ENCODE results near the gene COASY. TPM values are rescaled to one million over a fixed set of nuclear protein-coding genes. Genes with fewer than 3 reads are reported as not detected.

Gene COASY
- total RNA-seq, 1 experiment from 2014 or later: 131 TPM

- TF ChIP-seq AFF4 (CRISPR knock-in tag; IDR thresholded peaks at IDR 0.05; ENCODE audit: borderline replicate concordance) (no peak), IRF2 (CRISPR knock-in tag; IDR thresholded peaks at IDR 0.05; ENCODE audit: borderline replicate concordance, low read depth) (no peak), SOX15 (CRISPR knock-in tag; IDR thresholded peaks at IDR 0.05) (no peak)
These were observed 41.4 kb upstream of the COASY start (continued) for GRCh38 chr17:42520540-42520951.

GRCh38 chr17:42521036-42521435 lies 40.9 kb upstream of the COASY start:
- ChIA-PET CTCF (interaction anchor here (0.5 to 2.3 kb wide), 5 partner anchors 12 to 334 kb away, joined by 3 to 9 read pairs (median 4); partner anchors contain the start of genes CAVIN1 and PSMC3IP), POLR2A (interaction anchor here (1.1 kb wide), 1 partner anchor 34 kb away, joined by 3 read pairs; no protein-coding TSS in a partner anchor)
- H3K4me1 Mint-ChIP-seq: peaks cover 19% of the 10 kb centered on the region
- H3K4me3 Mint-ChIP-seq: no peak overlapping the region
- H3K27me3 Mint-ChIP-seq (ENCODE audit: low read depth): peaks cover 4% of the 10 kb centered on the region
- H3K27ac Mint-ChIP-seq: no peak overlapping the region
- no peak for TF ChIP-seq AFF4 (CRISPR knock-in tag; IDR thresholded peaks at IDR 0.05; ENCODE audit: borderline replicate concordance)
- no peak for TF ChIP-seq FOXP4 (CRISPR knock-in tag; IDR thresholded peaks at IDR 0.05)
- no peak for TF ChIP-seq ATF1 (CRISPR knock-in tag; IDR thresholded peaks at IDR 0.05)
- H3K36me3 Mint-ChIP-seq: peaks cover 10% of the 10 kb centered on the region
- H3K9me3 Mint-ChIP-seq: no peaks in the 10 kb centered on the region
- DNase-seq (ENCODE audit: low spot score): no peak
- ATAC-seq: no peak

- ChIA-PET CTCF (interaction anchor here (0.5 kb wide), 1 partner anchor 11 kb away, joined by 3 read pairs; no protein-coding TSS in a partner anchor), POLR2A (no interaction called here)
- ATAC-seq: no peak
- TF ChIP-seq AR (CRISPR knock-in tag; IDR thresholded peaks at IDR 0.05) (no peak), USF2 (CRISPR knock-in tag; IDR thresholded peaks at IDR 0.05) (no peak), ESRRA (CRISPR knock-in tag; IDR thresholded peaks at IDR 0.05; ENCODE audit: borderline replicate concordance) (no peak)
- peaks cover 4% of the 10 kb centered on the region for H3K27me3 Mint-ChIP-seq (ENCODE audit: low read depth)
- peaks cover 19% of the 10 kb centered on the region for H3K4me1 Mint-ChIP-seq
- H3K4me3 Mint-ChIP-seq: no peak overlapping the region
- H3K36me3 Mint-ChIP-seq: peaks cover 10% of the 10 kb centered on the region
- no peak for DNase-seq (ENCODE audit: low spot score)
- no peaks in the 10 kb centered on the region for H3K9me3 Mint-ChIP-seq
- H3K27ac Mint-ChIP-seq: no peak overlapping the region
These were observed 40.2 kb upstream of the COASY start for GRCh38 chr17:42521666-42522262.

Measured in WTC11 (cell line).